Epithelial cell of proximal tubule (primary cell): Measurements from ENCODE around the gene SPATA17. TPM values are rescaled to one million over a fixed set of nuclear protein-coding genes. Genes with fewer than 3 reads are reported as not detected.
A peak's percentile ranks its signal among the peaks of the same experiment; 100 is the strongest.

Experiments used
- DNase-seq: peaks from one replicate; pipeline ENCODE4 v3.0.0-alpha.2; 2011; ENCODE audit warnings: low read depth
- H3K4me3 ChIP-seq: 2 replicates; pipeline ENCODE4 v1.5.1; 2011; ENCODE audit warnings: low read depth, mild to moderate bottlenecking, low read length
- total RNA-seq: library from RNA; depleted of rRNA; stranded (reverse); fragments of >200 nt; gene quantifications from 2 replicates; pipeline ENCODE4 v1.2.3, GENCODE V29; 2015
- TF ChIP-seq, protein P1 (sequence below): conservative IDR thresholded peaks from 2 replicates; pipeline ENCODE4 v1.5.1; 2012; ENCODE audit warnings: low read depth, mild to moderate bottlenecking, low read length

The SPATA17 gene
- total RNA-seq, 1 donor from 2014 or later = 0.58 TPM

DNA sequence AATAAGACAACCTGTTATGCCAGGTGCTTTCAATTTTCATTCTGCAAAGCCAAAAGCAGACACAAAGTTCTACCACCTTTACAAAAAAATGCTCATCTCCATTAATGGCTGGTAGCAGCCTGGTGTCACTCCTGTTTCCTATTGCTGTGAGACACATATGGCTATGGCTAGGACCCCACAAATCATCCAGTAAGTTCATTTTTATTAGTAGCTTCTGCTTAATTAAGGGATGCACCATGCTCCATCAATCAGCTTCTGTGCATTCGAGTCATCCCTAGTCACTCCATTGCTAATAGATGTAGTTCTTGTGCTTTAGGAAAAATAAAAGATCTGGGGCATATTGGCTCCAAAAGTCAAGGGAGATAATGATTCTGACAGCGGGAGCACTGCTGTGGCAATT lies 257.2 kb downstream of the SPATA17 start:
- no peak overlapping the region for H3K4me3 ChIP-seq
- no peak for DNase-seq
- TF ChIP-seq, protein P1, sequence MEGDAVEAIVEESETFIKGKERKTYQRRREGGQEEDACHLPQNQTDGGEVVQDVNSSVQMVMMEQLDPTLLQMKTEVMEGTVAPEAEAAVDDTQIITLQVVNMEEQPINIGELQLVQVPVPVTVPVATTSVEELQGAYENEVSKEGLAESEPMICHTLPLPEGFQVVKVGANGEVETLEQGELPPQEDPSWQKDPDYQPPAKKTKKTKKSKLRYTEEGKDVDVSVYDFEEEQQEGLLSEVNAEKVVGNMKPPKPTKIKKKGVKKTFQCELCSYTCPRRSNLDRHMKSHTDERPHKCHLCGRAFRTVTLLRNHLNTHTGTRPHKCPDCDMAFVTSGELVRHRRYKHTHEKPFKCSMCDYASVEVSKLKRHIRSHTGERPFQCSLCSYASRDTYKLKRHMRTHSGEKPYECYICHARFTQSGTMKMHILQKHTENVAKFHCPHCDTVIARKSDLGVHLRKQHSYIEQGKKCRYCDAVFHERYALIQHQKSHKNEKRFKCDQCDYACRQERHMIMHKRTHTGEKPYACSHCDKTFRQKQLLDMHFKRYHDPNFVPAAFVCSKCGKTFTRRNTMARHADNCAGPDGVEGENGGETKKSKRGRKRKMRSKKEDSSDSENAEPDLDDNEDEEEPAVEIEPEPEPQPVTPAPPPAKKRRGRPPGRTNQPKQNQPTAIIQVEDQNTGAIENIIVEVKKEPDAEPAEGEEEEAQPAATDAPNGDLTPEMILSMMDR = no peak

DNA sequence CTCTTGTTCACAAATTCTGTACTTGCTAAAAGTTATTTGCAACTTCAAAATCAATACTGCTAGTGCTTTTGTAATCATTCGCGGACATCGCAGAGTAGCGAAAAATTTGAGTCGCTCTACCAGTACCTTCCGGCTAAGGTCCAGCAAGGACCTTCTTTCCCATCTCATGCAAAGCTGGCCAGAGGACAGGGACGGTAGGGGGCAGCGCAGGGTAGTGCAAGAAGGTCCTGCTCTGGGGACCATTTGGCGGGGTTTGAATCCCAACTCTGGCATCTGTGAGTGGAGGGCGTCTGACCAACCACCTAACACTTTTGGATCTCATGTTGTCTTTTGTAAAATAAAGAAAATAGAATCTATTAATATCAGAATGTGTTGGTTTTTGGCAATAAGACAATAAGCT lies 258.3 kb downstream of the SPATA17 start:
- H3K4me3 ChIP-seq = no peak overlapping the region
- TF ChIP-seq, protein P1 = peak; percentile 63
- no peak for DNase-seq

DNA sequence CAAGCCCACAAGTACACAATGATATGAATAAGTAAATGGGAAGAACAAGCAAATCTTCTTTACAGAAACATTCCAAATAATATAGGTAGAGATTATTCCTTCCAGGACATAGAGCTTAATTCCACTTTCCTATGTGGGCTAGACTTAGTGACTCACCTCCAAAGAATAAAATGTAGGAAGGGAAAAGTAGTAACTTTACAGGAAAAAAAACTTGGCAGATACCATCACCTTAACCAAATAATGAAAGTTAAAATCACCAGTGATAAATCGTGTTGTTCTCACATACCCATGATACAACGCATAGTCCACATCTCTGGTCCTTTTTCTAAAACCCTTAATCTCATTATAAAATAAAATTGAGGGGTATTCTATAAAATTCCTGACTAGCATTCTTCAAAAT lies 260.8 kb downstream of the SPATA17 start:
- TF ChIP-seq, protein P1 = no peak
- no peak overlapping the region for H3K4me3 ChIP-seq
- DNase-seq = no peak

GRCh38 chr1:217892750-217893149 lies 261.6 kb downstream of the SPATA17 start:
- TF ChIP-seq, protein P1 = no peak
- DNase-seq = no peak
- H3K4me3 ChIP-seq = no peak overlapping the region

GRCh38 chr1:217895841-217896240 lies 264.7 kb downstream of the SPATA17 start:
- DNase-seq = no peak
- TF ChIP-seq, protein P1 = no peak
- H3K4me3 ChIP-seq = no peak overlapping the region

GRCh38 chr1:217896490-217896889 lies 265.3 kb downstream of the SPATA17 start:
- TF ChIP-seq, protein P1 = no peak
- no peak overlapping the region for H3K4me3 ChIP-seq
- DNase-seq = no peak

GRCh38 chr1:217897100-217897499 lies 266.0 kb downstream of the SPATA17 start:
- TF ChIP-seq, protein P1 = no peak
- no peak overlapping the region for H3K4me3 ChIP-seq
- no peak for DNase-seq
